CD4-positive, alpha-beta T cell (primary cell): ENCODE data around the gene PTPRE. TPM values are rescaled to one million over a fixed set of nuclear protein-coding genes. Genes with fewer than 3 reads are reported as not detected.

Experiments used
- ATAC-seq: fragments of 200-7000 bp; cut with Tn5 transposase; one replicate; pipeline ENCODE4 v1.10.0; 2022; ENCODE audit warnings: mild to moderate bottlenecking; ENCODE audit not compliant: poor library complexity
- CTCF ChIA-PET: fragments of 350-600 bp; sonication (Branson Sonifier 250); formaldehyde crosslinking; loops from one replicate; lab custom pipeline; 2021; ENCODE audit warnings: antibody characterized with exemption, inconsistent platforms; lab: Charles Lee
- POLR2A ChIA-PET: fragments of 350-600 bp; sonication (Branson Sonifier 250); formaldehyde crosslinking; loops from one replicate; lab custom pipeline; 2021; ENCODE audit warnings: antibody characterized with exemption, inconsistent platforms; lab: Charles Lee
- DNase-seq, 14 experiments: peaks; one replicate each; pipeline ENCODE4 v3.0.0-alpha.2; 2013 to 2020; ENCODE audit warnings: mixed read lengths in 2 of 14
- H3K27ac ChIP-seq, 2 donors: one replicate each; pipeline versions ENCODE4 v1.5.1 to v1.7.0; 2013; ENCODE audit warnings: low read length in 2 of 2, low read depth in 1 of 2, mild to moderate bottlenecking in 1 of 2
- H3K27me3 ChIP-seq, 2 experiments: 1 replicate in 1 of 2; 2 replicates in 1 of 2; pipeline versions ENCODE4 v1.6.1 to v1.7.0; 2013; ENCODE audit warnings: low read length in 2 of 2, control low read depth in 1 of 2, mild to moderate bottlenecking in 1 of 2, moderate library complexity in 1 of 2; ENCODE audit not compliant: insufficient read depth in 2 of 2, control insufficient read depth in 1 of 2
- H3K36me3 ChIP-seq: one replicate; pipeline ENCODE4 v1.6.1; 2013; ENCODE audit warnings: low read length, control low read depth; ENCODE audit not compliant: insufficient read depth
- H3K4me1 ChIP-seq: one replicate; pipeline ENCODE4 v1.6.1; 2013; ENCODE audit warnings: low read length, control low read depth; ENCODE audit not compliant: insufficient read depth
- H3K4me3 ChIP-seq: one replicate; pipeline ENCODE4 v1.5.1; 2013; ENCODE audit warnings: mild to moderate bottlenecking, low read length, moderate library complexity
- H3K9me3 ChIP-seq, 2 experiments: 1 replicate in 1 of 2; 2 replicates in 1 of 2; pipeline versions ENCODE4 v1.6.1 to v1.7.0; 2013; ENCODE audit warnings: low read length in 2 of 2, mild to moderate bottlenecking in 2 of 2, control low read depth in 1 of 2, moderate library complexity in 1 of 2; ENCODE audit not compliant: control insufficient read depth in 1 of 2, insufficient read depth in 1 of 2
- H3K27ac Mint-ChIP-seq: one replicate; pipeline ENCODE4 v1.8.0; 2020; ENCODE audit warnings: mixed read lengths
- H3K27me3 Mint-ChIP-seq: one replicate; pipeline ENCODE4 v1.8.0; 2021; ENCODE audit warnings: mixed read lengths
- H3K36me3 Mint-ChIP-seq: one replicate; pipeline ENCODE4 v1.8.0; 2021; ENCODE audit warnings: low read depth, mixed read lengths
- H3K4me1 Mint-ChIP-seq: one replicate; pipeline ENCODE4 v1.8.0; 2021; ENCODE audit warnings: low read depth, mixed read lengths
- H3K4me3 Mint-ChIP-seq: one replicate; pipeline ENCODE4 v1.8.0; 2020; ENCODE audit warnings: mild to moderate bottlenecking, mixed read lengths
- H3K9me3 Mint-ChIP-seq: one replicate; pipeline ENCODE4 v1.8.0; 2020; ENCODE audit warnings: mixed read lengths
- intact Hi-C, 2 experiments: fragments of 100-400 bp; cut with DNase I in 1 of 2; cut with micrococcal nuclease in 1 of 2; formaldehyde crosslinking; loops; one replicate each; pipeline versions ENCODE4 v1.15.1 to v1.9.0; 2023 to 2025; cut with DNase I, micrococcal nuclease
- total RNA-seq, 174 experiments: library from RNA in 2 of 174; stranded (reverse) in 2 of 174; gene quantifications; one replicate each; pipeline ENCODE4 v1.2.3 and lab custom pipeline; 2021 to 2026
- TF ChIP-seq, protein P1 (sequence below): fragments of 200-600 bp; IDR thresholded peaks from one replicate; pipeline ENCODE4 v1.8.0; 2022; ENCODE audit warnings: antibody characterized with exemption, mild to moderate bottlenecking

PTPRE gene
- total RNA-seq, 2 experiments from 2014 or later, result 47.6 to 55.1 TPM

DNA sequence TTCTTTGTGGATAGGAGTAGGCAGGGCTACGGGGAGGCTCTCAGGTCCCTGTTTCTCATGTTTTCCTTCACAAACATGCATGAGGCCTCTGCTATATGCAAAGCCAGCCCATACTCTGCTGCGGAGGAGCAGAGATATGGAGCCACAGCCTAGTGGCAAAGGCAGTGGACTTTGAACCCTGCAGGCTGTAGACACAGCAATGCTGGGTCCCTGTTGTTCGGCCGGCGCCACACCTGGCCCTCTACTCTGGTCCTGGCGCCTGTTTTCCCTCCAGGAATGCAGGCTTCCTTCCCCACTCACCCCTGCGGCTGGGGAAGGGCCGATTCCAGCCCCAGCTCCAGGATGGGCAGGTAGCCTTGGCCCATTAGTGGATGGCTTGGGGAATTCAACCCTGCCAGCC, 25.6 kb upstream of the PTPRE start:
- ChIA-PET POLR2A (no interaction called here), CTCF (no interaction called here)
- no peaks in the 10 kb centered on the region for H3K36me3 Mint-ChIP-seq
- H3K27ac Mint-ChIP-seq, result no peak overlapping the region
- peaks cover 15% of the 10 kb centered on the region for H3K4me1 Mint-ChIP-seq
- H3K4me3 Mint-ChIP-seq, result no peak overlapping the region
- no peaks in the 10 kb centered on the region for H3K27me3 ChIP-seq
- no peaks in the 10 kb centered on the region for H3K9me3 Mint-ChIP-seq
- no peak overlapping the region for H3K27ac ChIP-seq
- H3K9me3 ChIP-seq, result no peaks in the 10 kb centered on the region
- peaks cover 15% of the 10 kb centered on the region for H3K4me1 ChIP-seq
- intact Hi-C loops, result no loop called here
- no peak overlapping the region for H3K4me3 ChIP-seq
- no peak for ATAC-seq
- TF ChIP-seq, protein P1, sequence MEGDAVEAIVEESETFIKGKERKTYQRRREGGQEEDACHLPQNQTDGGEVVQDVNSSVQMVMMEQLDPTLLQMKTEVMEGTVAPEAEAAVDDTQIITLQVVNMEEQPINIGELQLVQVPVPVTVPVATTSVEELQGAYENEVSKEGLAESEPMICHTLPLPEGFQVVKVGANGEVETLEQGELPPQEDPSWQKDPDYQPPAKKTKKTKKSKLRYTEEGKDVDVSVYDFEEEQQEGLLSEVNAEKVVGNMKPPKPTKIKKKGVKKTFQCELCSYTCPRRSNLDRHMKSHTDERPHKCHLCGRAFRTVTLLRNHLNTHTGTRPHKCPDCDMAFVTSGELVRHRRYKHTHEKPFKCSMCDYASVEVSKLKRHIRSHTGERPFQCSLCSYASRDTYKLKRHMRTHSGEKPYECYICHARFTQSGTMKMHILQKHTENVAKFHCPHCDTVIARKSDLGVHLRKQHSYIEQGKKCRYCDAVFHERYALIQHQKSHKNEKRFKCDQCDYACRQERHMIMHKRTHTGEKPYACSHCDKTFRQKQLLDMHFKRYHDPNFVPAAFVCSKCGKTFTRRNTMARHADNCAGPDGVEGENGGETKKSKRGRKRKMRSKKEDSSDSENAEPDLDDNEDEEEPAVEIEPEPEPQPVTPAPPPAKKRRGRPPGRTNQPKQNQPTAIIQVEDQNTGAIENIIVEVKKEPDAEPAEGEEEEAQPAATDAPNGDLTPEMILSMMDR, result no peak
- DNase-seq, result no peak
- no peaks in the 10 kb centered on the region for H3K36me3 ChIP-seq
- H3K27me3 Mint-ChIP-seq, result no peaks in the 10 kb centered on the region

DNA sequence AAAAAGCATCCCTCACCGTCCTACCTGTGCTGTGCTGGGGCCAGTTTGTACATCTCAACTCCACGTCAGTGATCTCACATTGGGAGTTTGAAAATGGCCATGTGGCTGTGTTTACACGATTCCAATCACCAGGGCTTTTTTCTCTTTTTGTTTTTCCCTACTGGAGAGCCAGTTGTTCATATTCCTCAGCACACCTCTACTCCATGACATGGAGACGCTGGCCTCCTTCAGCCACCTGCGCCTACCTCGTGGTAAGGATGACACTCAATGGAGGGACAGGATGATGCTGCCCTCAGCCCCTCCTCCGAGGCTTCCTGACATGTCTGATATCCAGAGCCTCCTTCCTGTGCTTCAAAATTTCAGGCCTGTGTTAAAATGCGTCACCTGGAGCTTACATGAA, 24.5 kb upstream of the PTPRE start:
- intact Hi-C loops, result no loop called here
- ATAC-seq (no peak), DNase-seq (no peak)
- ChIA-PET CTCF (no interaction called here), POLR2A (no interaction called here)
- no peaks in the 10 kb centered on the region for H3K36me3 Mint-ChIP-seq
- H3K4me3 ChIP-seq, result no peak overlapping the region
- no peaks in the 10 kb centered on the region for H3K9me3 Mint-ChIP-seq
- no peaks in the 10 kb centered on the region for H3K27me3 ChIP-seq
- TF ChIP-seq, protein P1, result no peak
- H3K27ac ChIP-seq, result no peak overlapping the region
- H3K4me3 Mint-ChIP-seq, result no peak overlapping the region
- no peaks in the 10 kb centered on the region for H3K27me3 Mint-ChIP-seq
- no peaks in the 10 kb centered on the region for H3K9me3 ChIP-seq
- H3K36me3 ChIP-seq, result no peaks in the 10 kb centered on the region
- no peak overlapping the region for H3K27ac Mint-ChIP-seq
- H3K4me1 Mint-ChIP-seq, result peaks cover 15% of the 10 kb centered on the region
- H3K4me1 ChIP-seq, result peaks cover 15% of the 10 kb centered on the region

DNA sequence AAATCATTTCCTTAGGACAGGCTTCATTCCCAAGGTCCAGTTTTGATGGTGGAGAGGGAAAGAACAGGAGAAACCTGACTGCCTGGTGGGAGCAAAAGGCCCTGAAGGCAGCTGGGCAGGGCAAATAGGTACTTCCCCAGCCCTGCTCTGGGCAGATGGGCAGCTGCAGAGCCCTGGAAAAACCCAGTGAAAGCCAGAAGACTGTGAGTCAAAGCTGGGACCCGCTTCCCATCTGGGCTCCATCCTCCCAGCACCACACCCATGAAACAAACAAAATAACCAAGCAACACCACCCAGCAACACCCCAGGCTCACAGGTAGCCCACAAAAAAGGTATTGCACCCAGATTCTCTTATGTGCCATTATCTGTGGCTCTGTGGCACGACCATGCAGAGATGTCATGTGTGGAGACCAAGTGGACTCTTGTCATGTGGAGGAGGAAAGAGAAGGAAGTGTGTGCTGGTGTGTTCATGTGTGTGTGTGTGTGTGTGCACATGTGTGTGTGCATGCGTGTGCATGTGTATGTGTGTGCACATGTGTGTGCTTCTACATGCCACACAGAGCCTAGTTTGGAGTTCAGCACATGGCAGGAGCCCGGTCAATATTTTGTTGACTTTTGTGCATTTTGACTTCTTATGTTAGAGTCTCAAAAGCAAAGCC, 24.0 kb upstream of the PTPRE start:
- POLR2A ChIA-PET, result no interaction called here
- peaks cover 15% of the 10 kb centered on the region for H3K4me1 ChIP-seq
- DNase-seq, result peak in 2 of 14 experiments; percentile 52 to 58
- CTCF ChIA-PET, result no interaction called here
- ATAC-seq, result no peak
- TF ChIP-seq, protein P1, result no peak
- Mint-ChIP-seq H3K4me1 (peaks cover 15% of the 10 kb centered on the region), H3K27me3 (no peaks in the 10 kb centered on the region), H3K9me3 (no peaks in the 10 kb centered on the region), H3K36me3 (no peaks in the 10 kb centered on the region), H3K4me3 (no peak overlapping the region), H3K27ac (no peak overlapping the region)
- no peaks in the 10 kb centered on the region for H3K36me3 ChIP-seq
- H3K27ac ChIP-seq, result no peak overlapping the region
- no peaks in the 10 kb centered on the region for H3K27me3 ChIP-seq
- intact Hi-C loops, result no loop called here
- H3K4me3 ChIP-seq, result no peak overlapping the region
- H3K9me3 ChIP-seq, result no peaks in the 10 kb centered on the region
